Stimulated activated CD4-positive, alpha-beta T cell treated with anti-CD3 and anti-CD28 coated beads, Interleukin-15, amount 100 ng/mL, for 24 hours (primary cell): ENCODE results near the gene HIC1.

Source experiments
- DNase-seq: peaks from one replicate; pipeline ENCODE4 v3.0.0-alpha.2; 2020

The HIC1 gene

DNA sequence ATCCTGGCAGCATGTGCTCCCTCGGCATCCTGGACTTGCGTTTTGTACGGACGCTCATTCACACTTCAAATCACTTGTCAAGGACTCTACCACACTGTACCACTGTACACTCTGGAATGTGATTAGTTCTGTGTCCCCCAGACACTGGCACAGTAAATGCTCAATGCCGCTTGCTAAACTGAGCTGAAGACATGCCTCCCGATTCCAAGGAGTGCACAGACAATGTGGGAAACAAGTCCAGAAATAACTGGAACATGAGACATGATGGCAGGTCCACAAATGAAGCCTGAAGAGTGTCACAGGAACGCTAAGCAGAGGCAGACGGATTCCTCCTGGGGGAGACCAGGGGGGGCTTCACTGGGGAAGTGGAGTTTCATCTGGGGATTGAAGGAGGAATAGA is 22.1 kb downstream of the HIC1 start:
- DNase-seq, result no peak

DNA sequence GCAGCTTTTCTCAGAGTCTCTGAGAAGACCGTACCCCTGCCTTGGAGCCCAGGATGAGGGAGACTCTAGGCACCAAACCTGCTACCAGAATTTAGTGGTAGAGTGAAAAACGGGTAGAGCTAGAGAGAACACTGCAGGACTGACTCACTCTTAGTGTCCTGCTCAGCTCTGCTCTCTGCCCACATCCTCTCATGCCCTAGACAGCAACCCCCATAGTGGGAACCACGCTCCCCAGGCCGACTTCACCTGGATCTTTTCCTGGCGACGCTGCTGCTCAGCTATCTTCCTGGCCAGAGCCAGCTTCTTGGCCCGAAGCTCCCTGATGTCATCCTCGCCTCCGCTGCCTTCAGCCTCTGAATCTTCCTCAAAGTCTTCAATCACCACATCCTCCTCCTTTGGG is 26.7 kb downstream of the HIC1 start:
- no peak for DNase-seq

DNA sequence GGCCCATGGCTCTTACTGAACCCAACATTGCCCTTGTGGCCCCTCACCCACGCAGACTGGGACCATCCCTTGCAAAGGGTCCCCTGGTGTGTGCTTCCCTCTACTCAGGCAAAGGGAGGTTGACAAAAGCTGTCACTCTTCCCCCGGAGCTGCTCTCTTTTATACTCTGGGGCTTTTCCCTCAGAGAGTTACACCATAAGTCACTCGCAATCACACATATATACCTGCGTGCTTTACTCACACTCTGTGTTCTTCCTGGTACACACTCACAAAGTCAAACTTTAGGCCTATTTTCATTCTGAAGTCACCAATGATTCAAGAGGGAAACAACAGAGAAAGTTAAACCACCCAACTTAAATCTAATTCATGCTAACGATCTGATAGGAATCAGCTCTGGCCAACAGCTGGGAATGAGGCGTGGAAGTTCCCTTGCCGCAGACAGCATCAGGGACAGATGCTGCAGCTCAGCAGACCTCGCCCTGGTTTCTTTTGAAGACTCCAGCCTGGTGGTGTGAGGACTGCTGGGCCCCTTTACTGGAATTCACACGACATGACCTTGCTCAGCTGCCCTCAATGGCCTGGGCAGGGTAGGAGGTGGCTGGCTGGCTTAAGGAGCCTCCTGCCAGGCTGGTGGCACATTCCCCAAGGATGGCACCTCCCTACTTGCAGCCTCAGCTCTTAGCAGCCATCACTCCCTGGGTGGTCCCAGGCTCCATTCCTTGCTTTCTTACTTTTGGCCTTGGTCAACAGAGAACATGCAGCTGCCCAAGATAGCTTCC is 27.3 kb downstream of the HIC1 start:
- no peak for DNase-seq

DNA sequence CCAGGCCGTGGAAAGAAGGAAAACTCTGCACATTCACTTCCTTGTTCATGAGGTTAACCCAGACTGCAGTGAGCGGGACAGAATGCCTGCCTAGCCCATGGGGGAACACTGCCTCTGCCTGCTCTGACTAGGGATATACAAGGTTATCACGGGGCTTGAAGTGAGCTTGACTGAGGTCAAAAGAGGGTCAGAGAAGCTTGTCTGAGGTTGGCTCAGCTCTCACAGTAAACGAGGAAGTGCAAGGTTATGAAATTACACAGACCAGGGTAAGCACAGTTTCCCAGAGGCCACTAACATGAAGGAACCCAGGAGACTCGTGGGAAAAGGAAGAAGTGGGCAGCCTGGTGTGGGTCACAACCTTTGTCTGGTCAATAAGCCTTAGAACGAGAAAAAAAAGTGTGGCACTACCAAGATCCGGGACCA is 28.7 kb downstream of the HIC1 start:
- no peak for DNase-seq

DNA sequence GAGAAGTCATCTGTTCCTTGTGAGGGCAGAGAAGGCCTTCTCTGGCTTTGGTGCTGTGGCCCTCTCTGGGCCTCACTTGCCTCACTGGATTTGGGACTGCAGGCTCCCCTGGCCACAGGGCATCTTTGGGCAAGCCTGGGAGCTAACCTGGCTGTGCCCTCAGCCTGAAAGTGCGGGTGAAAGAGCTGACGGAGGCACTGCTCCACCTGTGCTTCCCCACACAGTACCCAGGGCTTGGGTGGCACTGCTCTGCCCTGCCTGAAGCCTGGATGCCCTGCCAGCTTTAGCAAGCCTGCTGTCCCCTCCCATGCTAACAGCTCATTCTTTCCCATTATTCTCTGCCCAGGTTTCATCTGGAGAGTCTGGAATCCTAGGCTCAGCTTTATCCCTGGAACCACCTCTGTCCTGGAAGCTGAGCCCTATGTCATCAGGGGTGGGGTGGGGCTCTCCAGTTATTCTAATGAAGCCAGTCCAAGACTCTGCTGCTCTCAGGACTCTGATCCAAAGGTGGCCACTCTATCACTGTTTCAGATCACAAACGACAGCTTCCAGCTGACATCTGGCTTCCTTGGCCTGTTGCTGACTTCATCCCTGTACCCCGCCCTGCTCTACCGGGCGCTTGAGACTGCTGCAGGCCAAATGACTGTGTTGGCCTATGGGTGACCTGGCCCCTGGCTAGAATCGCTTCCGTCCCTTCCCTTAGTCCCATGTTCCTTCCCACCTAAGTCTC is 29.3 kb downstream of the HIC1 start:
- no peak for DNase-seq

DNA sequence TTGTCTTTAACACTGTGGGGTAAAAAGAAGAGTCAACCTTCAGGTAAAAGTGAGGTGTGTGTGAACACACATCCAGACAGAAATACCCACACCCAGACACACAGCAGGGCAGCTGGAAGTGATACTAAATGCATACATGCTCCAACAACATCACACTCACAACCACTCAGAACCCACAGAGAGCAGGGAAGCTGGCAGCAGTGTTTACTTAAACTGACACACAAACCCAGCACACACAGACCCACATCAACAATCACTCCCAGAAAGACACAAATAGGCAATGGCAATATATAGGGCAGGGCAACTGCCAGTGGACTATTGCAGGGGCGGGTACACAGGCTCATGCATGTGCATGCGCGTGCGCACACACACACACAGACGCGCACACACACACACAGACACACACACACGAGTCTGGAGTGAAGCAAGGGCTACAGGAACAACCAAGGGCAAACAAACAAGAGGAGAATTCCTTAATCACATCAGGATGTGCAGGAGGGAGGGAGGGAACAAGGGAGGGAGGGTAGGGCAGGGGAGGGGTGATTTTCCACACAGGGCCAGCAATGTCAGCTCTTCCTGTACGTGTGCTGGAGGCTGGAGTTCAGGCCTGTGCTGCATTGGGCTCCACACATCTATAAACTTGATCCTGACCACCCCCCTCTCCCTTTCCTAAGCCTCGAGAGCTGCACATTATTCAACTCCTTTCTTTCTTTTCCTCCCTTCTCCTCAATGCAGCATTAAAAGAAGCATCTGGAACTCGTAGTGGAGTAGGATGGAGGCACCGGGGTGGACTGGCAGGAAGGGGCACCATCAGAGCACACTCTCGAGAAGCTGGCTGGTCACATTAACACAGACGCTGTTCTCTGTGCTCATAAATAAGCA is 30.1 kb downstream of the HIC1 start:
- no peak for DNase-seq

DNA sequence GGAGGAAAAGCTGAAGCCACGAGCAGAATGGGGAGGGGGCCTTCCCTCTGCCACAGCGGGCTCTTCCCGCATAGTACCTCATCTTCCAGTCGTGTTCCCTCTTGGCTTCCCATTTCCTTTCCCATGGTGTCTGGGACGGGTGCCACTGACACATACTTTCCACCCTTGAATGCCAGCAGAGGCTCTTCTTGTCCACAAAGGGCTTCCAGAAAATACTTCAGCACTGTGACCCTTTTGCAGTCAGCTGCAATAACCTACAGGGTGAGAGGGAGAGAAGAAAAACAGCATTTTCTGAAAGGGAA is 30.7 kb downstream of the HIC1 start:
- no peak for DNase-seq

DNA sequence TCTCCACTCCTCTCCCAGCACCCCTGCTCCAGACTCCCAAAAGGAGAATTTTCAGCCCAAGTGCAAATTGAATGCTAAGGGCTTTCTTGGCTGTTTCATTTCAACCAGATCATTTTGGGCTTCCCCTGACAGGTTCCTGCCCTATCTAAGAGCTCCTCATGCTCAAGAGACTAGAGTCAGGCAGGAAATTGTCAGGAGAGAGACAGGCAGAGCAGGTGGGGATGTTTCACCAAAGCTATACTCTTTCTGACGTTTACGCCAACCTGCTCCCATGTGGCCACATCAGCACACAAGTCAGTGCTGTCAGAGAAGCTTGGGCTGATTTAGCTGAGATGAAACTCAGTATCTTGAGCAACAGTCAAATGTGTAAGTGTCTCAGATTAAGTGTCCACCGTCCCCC is 31.4 kb downstream of the HIC1 start:
- DNase-seq, result no peak

DNA sequence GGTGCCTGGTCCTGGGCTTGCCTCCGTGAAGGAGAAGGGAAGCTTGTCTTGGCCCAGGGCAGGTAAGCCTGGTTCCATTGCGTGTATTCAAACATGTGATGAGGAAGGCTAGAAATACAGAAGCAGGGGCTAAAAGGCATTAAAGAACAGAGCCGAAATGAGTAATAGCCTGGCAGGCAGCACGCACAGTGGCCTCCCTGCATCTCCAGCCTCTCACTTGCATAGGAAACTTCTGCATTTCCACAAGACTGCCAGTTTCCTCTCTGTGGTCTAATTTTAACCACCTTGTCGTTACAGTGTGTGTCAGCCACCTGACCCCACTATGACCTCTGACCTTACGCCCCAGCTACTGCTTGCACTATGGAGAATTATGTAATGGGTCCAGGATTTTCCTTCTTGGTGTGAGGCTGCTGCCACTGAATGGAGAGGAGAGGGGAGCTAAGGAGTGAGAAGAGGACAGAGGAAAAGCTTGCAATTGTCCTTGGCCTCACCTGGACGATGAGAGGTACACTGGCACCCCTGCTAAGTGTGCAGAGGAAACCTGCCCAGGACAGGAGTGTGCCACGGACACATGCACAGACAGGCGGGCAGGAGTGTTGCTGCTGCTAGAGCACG is 32.8 kb downstream of the HIC1 start:
- DNase-seq, result peak; percentile 76

DNA sequence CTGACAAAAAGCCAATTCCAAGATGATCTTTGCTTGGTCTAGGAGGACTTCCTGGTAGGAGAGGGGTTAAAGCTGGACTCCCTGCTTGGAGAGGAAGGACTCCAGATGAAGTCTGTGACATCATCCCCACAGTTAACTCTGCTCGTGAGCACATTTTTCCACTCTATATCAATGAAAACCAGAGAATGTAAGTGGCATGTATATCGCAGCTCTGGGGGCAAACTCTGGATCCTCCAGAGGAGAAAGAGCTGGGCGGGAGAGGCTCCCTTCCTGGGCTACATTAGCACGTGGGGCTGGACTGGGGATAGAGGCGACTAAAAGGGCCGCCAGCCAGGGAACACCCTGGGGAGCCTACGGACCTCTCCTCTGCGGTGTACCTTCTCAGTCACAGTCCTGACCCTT is 34.1 kb downstream of the HIC1 start:
- peak; percentile 25 for DNase-seq

DNA sequence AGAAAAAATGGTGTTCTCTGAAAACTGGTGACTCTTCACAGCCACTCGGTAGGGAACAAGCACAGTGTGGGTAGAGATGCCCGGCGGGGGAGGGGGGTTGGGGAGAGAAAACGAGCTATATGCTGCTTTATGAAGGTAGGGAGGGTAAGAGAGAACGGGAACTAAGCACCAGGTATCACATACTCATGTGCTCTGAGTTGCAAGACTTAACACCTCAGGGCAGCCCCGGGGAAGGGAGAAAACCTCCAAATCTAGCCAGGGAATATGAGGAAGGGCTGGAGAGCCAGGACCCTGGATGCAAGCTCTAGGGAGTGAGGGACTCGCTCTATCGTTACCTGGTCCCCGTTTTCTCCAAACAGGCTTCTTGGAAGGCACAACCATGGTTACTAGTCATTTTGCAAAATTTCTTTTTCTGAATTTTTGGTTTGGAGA is 35.3 kb downstream of the HIC1 start:
- DNase-seq, result peak; percentile 47

DNA sequence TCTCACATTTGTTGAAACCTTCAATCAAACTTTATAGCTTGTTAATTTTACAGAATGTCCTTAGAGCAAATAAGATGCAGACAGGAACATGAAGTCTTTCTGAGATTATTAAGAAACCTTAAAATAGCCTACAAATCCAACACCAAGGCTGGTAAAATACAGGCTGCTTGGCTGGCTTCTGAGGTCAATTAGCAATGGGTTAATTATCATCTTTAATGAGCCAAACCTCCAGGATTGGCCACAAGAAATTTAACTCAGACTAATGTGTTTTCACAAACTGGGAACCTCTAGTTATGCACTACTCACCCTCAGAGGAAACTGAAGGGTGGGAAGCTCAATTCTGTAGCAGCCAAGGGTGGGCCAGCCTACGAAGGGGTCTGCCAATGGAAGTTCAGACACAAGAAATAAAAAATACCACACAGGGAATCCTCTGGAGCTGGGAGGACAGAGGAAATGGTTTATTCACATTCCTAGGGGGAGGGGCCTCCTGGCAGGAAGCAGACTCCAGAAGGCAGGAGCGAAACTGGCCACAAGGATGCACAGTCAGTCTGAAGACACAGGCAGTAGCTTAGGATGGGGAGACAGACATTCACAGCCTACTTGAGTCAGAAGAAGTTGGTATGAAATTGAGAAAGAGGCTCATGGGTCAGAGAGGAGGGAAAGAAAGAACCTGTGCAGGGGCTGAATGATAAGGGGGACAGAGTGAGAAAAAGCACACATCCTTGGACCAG is 36.1 kb downstream of the HIC1 start:
- DNase-seq, result no peak

DNA sequence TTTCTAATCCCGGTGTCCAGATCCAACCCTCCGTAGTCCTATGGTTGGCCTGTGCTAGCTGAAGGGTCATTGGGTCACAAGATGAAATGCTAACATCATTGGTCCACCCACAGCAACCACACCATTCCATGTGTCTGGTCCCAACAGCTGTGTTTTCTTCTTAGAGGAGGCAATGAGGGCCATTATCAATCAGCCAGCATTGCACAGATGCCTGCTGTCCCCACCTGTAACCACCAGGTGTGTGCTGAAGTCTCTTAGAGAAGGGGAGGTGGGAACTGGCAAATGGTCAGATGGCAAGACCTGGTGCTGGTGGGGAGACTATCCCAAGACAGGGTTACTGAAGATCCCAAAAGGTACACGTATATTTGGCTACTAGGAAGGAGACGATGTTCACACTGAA is 37.4 kb downstream of the HIC1 start:
- DNase-seq, result no peak

DNA sequence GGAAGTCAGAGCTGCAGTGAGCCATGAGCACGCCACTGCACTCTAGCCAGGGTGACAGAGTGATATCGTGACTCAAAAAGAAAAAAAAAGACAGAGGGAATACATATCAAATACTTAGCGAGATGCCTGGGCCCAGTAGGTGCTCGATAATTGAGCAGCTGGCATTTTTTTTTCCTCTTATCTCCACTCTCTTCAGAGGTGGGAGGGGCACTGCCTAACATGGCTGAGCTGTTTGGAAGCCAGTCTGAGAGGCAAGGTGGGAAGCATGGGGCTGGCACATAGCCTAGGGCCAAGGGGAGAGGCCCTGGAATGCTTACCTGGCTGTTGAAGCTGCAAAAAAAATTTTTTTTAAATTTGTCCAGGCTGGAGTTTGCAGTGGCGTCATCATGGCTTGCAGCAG is 38.4 kb downstream of the HIC1 start:
- DNase-seq, result no peak

DNA sequence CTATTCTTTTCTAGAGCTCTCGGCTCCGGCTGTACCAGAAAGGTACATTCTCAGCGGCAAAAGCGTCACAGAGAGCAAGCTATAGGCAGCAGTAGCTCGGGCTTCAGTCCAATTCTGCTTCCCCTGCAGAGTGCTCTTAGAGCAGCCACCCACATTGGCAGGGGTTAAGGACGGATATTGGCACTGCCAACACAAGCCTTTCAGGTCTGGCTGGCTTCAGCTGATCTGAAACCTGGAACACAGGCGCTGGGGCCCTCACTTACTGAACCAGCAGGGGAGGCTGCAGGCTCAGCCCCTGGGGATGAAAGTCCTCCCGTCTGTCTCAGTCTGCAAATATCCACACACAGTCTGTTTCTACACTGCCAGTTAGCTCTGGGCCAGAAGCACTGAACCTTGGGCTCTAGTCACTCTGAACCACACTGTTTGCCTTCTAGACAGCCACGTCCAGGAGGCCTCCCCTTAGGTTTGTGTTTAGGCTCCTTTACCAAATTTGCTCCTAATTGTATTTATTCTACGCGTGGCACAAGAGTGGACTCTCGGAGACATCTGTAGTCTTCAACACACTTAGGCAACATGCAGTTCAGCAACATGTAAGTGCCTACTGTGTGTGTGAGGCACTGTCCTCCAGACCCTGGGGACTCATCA is 40.1 kb downstream of the HIC1 start:
- no peak for DNase-seq

DNA sequence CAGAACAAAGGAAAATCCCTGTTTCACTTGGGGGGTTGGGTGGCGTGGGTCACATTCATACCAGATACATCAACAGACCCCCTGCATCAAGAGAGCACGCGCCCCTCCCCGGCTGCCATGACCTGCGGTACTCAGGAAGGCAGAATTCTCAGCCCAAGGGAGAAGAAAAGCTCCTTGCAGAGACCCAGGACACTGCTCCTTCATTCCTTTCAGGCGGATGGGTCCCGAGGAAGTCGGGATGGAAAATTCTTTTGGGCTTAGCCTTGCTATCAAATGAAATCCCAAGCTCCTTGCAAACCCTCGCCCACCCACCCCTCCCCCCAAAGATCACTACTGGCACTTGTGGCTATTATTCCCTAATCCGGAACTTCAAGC is 40.6 kb downstream of the HIC1 start:
- DNase-seq, result no peak

DNA sequence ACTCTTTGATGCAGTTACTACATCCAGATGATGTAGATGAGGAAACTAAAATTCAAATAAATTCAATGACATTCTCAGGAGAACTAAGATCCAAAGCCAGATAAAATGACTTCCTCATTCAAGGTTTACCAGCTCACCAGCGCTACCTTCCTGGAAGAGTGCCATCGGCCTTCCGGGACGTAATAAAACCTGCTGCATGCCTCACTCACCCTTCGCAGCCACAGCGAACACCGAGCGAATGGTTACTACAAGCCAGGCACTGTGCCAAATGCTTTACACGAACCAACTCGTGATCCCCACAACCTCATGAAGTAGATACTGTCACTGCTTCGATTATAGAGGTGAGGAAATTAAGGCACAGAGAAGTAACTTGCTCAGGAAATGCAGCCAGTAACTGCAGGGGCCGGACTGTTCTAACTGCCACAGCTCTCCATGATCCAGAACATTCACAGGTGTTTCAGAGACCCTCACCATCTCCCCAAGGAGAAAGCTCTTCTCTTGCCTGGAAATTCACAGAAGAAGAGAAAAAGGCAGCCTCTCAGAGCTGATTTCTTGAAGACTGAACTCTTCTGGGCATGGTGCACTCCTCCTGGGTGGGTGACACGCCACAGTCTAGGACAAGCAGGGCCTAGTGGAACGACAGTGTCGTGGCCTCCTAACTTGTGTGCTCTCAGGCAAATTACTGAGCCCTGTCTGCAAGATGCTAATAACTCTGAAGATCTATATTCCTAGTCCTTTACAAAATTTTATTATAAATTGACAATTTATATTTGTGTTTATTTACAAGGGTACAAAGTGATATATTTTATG is 46.8 kb downstream of the HIC1 start:
- peak; percentile 70 for DNase-seq

DNA sequence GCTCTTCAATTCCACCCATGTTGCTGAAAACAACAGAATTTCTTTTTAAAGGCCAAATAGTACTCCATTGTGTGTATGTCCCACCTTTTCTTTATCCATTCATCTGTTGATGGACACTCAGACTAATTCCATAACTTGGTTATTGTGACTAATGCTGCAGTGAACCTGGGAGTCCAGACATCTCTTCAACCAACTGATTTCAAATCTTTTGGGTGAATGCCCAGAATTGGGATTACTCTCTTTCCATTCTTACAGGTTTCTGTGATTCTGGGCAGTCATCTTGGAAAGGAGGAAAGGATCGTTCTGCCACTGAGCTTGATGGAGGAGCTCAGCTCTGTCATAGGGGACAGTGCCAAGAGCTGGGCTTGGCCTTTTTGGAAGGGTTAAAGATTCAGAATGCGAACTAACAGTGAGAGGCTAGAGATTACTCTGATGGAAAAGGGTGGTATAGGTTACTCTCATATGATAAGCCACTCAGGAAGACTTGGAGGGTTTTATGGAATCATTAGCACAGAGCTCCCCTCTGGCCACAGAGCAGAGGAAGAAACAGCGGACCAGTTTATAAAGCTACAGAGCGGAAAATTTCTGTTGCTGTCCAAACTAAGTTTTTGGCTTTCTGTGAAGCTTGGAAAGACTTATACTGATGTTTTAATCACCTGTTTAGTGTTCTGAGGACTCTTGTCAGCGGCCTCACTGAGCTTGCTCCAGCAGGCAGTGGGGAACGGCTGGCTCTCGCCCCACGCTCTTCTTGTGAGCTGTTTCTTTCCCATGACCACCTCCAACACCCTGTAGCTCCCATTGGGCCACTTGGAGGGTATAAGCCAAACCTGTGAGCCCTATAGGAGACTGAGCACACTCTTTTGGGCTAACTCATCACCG is 48.3 kb downstream of the HIC1 start:
- no peak for DNase-seq

DNA sequence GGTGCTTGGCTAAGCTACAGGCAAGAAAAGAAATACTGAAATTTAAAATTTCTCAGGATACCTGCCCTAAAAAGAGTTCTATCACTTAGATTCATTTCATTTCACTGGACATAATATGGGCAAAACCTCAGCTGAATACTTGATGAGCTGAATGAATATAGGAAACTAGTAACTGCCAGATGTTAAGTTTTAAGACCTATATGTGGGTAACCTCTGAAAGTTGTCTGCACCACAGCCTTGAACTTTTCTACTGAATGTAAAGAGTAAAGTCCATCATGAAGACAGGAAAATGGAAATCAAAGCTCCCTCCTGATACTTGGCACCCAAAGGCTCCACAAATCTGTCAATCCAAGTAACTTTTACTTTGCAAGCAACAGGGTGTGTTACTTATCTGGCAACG is 50.8 kb downstream of the HIC1 start:
- no peak for DNase-seq

DNA sequence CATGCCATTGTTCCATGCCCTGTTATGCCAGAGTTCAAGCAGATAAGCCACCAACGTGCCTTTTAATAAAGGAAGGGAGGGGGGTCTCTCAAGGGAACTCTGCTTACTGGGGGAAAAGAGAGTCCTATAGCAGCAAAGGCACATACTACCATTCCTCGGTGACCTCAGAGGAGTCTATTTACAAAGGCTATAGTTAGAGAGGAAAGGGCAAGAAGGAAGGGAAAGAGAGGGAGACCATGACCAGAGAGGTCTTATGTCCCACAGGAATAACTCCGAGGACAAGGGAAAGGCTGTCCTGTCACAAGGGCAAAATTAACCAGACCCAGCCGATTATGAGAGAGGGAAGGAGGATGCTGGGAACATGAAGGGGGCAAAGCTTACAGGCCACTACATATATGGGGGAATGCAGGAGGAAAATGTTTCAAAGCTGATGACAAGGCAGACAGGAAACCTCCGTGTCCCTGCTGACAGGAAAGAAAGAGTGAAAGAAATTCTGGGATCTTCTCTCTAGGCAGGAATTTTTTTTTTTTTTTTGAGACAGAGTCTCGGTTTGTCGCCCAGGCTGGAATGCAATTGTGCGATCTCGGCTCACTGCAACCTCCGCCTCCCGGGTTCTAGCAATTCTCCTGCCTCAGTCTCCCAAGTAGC is 51.5 kb downstream of the HIC1 start:
- no peak for DNase-seq
